ENCODE data around the gene FBXO28. TPM values are rescaled to one million over a fixed set of nuclear protein-coding genes. Genes with fewer than 3 reads are reported as not detected.

Gene FBXO28
- total RNA-seq, 1 donor from 2014 or later: 39.2 TPM

- Histone ChIP-seq H3K36me3 (ENCODE audit: control insufficient read depth, insufficient read depth, low read length) (no peaks in the 10 kb centered on the region), H3K4me3 (ENCODE audit: low read depth, low read length) (no peak overlapping the region), H3K27me3 (ENCODE audit: control insufficient read depth, insufficient read depth, low read length) (no peaks in the 10 kb centered on the region)
- DNase-seq (ENCODE audit: low read depth): no peak
- TF ChIP-seq, protein P1, sequence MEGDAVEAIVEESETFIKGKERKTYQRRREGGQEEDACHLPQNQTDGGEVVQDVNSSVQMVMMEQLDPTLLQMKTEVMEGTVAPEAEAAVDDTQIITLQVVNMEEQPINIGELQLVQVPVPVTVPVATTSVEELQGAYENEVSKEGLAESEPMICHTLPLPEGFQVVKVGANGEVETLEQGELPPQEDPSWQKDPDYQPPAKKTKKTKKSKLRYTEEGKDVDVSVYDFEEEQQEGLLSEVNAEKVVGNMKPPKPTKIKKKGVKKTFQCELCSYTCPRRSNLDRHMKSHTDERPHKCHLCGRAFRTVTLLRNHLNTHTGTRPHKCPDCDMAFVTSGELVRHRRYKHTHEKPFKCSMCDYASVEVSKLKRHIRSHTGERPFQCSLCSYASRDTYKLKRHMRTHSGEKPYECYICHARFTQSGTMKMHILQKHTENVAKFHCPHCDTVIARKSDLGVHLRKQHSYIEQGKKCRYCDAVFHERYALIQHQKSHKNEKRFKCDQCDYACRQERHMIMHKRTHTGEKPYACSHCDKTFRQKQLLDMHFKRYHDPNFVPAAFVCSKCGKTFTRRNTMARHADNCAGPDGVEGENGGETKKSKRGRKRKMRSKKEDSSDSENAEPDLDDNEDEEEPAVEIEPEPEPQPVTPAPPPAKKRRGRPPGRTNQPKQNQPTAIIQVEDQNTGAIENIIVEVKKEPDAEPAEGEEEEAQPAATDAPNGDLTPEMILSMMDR (IDR thresholded peaks at IDR 0.05; ENCODE audit: insufficient read depth, low read length, poor library complexity, severe bottlenecking): no peak
These were observed 65.0 kb downstream of the FBXO28 start for GRCh38 chr1:224178894-224179293.

DNA sequence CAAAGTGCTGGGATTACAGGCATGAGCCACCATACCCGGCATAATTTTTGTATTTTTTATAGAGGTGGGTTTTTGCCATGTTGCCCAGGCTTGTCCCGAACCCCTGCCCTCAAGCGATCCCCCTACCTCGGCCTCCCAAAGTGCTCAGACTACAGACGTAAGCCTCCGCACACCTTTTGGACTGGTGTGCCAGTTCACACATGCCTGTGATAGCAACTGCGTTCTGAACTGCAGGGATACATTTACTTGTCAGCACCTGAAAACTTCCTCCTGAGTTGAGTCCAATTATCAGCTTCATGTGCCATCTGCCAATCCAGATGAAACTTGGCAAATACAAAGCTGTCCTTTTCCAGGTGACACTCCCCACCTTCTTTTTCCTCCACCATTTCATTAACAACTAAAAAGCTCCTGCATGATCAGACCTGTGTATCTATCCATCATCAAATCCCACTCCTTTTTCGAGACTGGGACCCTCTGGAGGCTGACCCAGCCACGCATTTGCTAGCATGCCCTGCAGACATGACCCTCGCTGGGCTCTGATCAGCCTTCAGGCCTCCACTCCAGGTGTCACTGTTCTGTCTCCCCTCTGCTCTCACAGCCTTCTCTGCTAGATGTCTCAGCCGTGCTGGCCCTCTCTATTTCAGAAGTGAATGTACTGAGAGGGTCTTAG lies 67.0 kb downstream of the FBXO28 start:
- TF ChIP-seq, protein P1 (IDR thresholded peaks at IDR 0.05; ENCODE audit: insufficient read depth, low read length, poor library complexity, severe bottlenecking): no peak
- no peak for DNase-seq (ENCODE audit: low read depth)
- H3K27me3 ChIP-seq (ENCODE audit: control insufficient read depth, insufficient read depth, low read length): no peaks in the 10 kb centered on the region
- no peaks in the 10 kb centered on the region for H3K36me3 ChIP-seq (ENCODE audit: control insufficient read depth, insufficient read depth, low read length)
- H3K4me3 ChIP-seq (ENCODE audit: low read depth, low read length): no peak overlapping the region

DNA sequence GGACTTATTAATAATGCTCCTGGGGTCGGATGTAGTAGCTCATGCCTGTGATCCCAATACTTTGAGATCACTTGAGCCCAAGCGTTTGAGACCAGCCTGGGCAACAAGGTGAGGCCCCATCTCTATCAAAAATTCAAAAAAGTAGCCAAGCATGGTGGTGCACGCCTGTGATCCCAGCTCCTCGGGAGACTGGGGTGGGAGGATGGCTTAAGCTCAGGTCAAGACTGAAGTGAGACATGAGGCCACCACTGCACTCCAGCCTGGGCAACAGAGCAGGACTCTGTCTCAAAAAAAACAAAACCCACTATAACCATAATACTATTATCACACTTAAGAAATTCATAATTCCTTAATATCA lies 67.5 kb downstream of the FBXO28 start:
- DNase-seq (ENCODE audit: low read depth): no peak
- Histone ChIP-seq H3K4me3 (ENCODE audit: low read depth, low read length) (no peak overlapping the region), H3K36me3 (ENCODE audit: control insufficient read depth, insufficient read depth, low read length) (no peaks in the 10 kb centered on the region), H3K27me3 (ENCODE audit: control insufficient read depth, insufficient read depth, low read length) (no peaks in the 10 kb centered on the region)
- TF ChIP-seq, protein P1 (IDR thresholded peaks at IDR 0.05; ENCODE audit: insufficient read depth, low read length, poor library complexity, severe bottlenecking): no peak

- TF ChIP-seq, protein P1 (IDR thresholded peaks at IDR 0.05; ENCODE audit: insufficient read depth, low read length, poor library complexity, severe bottlenecking): no peak
- Histone ChIP-seq H3K36me3 (ENCODE audit: control insufficient read depth, insufficient read depth, low read length) (no peaks in the 10 kb centered on the region), H3K27me3 (ENCODE audit: control insufficient read depth, insufficient read depth, low read length) (no peaks in the 10 kb centered on the region), H3K4me3 (ENCODE audit: low read depth, low read length) (peak overlapping the region; percentile 97)
- DNase-seq (ENCODE audit: low read depth): no peak
These were observed 68.3 kb downstream of the FBXO28 start for GRCh38 chr1:224182057-224182865.

- TF ChIP-seq, protein P1 (IDR thresholded peaks at IDR 0.05; ENCODE audit: insufficient read depth, low read length, poor library complexity, severe bottlenecking): no peak
- peak within 1 kb of the TSS; percentile 97 for H3K4me3 ChIP-seq (ENCODE audit: low read depth, low read length)
- H3K27me3 ChIP-seq (ENCODE audit: control insufficient read depth, insufficient read depth, low read length): no peaks in the 10 kb centered on the region
- H3K36me3 ChIP-seq (ENCODE audit: control insufficient read depth, insufficient read depth, low read length): no peaks in the 10 kb centered on the region
- peak; percentile 28 for DNase-seq (ENCODE audit: low read depth)
These were observed 69.1 kb downstream of the FBXO28 start, which contains the start of gene DEGS1 for GRCh38 chr1:224182866-224183590. TSS of gene DEGS1 (plus strand) at chr1:224183240. CDS start at chr1:224183337, 97 bp downstream.
